Measurements from ENCODE around the gene SLIT3. TPM values are rescaled to one million over a fixed set of nuclear protein-coding genes. Genes with fewer than 3 reads are reported as not detected.

SLIT3 gene
- total RNA-seq, 1 donor from 2014 or later: 3.2 TPM

DNA sequence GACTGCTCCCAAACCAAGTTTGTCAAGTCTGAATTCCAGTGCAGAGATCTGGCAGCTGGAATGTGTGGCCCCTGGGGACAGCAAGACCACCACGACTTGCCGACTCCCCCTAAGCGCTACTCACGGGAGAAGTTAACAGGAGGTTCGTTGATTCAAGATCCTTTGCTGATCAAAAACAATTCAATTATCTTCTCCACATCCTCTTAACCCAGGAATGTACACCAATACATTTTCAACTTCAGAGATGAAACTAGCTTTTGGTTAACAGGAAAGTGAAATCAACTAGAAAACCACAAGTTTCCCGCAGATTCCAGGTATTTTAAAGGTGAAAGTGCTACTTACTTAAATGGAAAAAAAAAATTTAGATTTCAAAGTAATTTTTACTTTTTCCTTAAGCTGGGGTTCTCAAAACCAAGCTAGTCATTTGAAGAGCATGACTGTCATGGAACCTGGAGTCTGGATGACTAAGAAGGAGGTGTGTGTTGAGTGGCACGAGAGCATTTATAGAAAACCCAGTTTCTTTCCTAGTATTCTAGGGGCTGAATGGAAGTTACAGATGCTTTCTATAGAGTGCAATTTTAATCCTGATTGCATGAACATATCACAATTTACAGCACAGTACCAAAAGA is 464.2 kb downstream of the SLIT3 start:
- Mint-ChIP-seq H3K27me3 (ENCODE audit: unreplicated experiment) (peaks cover 6% of the 10 kb centered on the region), H3K4me3 (ENCODE audit: unreplicated experiment) (no peak overlapping the region), H3K36me3 (ENCODE audit: low read depth, unreplicated experiment) (no peaks in the 10 kb centered on the region), H3K4me1 (ENCODE audit: unreplicated experiment) (peaks cover 7% of the 10 kb centered on the region), H3K27ac (ENCODE audit: unreplicated experiment) (no peak overlapping the region), H3K9me3 (ENCODE audit: unreplicated experiment) (no peaks in the 10 kb centered on the region)
- DNase-seq (ENCODE audit: low spot score): no peak
- TF ChIP-seq, protein P1, sequence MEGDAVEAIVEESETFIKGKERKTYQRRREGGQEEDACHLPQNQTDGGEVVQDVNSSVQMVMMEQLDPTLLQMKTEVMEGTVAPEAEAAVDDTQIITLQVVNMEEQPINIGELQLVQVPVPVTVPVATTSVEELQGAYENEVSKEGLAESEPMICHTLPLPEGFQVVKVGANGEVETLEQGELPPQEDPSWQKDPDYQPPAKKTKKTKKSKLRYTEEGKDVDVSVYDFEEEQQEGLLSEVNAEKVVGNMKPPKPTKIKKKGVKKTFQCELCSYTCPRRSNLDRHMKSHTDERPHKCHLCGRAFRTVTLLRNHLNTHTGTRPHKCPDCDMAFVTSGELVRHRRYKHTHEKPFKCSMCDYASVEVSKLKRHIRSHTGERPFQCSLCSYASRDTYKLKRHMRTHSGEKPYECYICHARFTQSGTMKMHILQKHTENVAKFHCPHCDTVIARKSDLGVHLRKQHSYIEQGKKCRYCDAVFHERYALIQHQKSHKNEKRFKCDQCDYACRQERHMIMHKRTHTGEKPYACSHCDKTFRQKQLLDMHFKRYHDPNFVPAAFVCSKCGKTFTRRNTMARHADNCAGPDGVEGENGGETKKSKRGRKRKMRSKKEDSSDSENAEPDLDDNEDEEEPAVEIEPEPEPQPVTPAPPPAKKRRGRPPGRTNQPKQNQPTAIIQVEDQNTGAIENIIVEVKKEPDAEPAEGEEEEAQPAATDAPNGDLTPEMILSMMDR (IDR thresholded peaks at IDR 0.05; ENCODE audit: unreplicated experiment): no peak

DNA sequence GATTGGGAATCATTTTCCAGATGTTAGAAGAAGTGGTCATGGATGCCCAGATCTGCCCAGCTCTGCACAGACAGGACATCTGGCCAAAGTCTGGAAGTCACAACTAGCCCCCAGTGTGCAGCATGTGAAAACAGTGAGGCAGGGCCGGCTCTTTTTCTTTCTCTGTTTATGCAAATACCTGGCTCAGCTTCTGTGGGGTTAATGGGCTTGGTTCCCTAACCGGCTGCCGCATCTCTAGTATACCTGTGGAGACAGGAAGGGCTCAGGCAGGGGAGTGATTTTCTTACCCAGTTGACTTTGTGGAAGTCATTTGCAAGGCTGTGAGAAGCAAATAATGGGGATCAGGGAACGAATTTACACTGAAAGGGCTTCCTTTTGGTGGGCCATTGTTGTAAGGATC is 467.0 kb downstream of the SLIT3 start:
- Mint-ChIP-seq H3K9me3 (ENCODE audit: unreplicated experiment) (no peaks in the 10 kb centered on the region), H3K4me1 (ENCODE audit: unreplicated experiment) (peaks cover 7% of the 10 kb centered on the region), H3K36me3 (ENCODE audit: low read depth, unreplicated experiment) (no peaks in the 10 kb centered on the region), H3K27me3 (ENCODE audit: unreplicated experiment) (peaks cover 9% of the 10 kb centered on the region), H3K4me3 (ENCODE audit: unreplicated experiment) (no peak overlapping the region), H3K27ac (ENCODE audit: unreplicated experiment) (no peak overlapping the region)
- DNase-seq (ENCODE audit: low spot score): no peak
- TF ChIP-seq, protein P1 (IDR thresholded peaks at IDR 0.05; ENCODE audit: unreplicated experiment): no peak

DNA sequence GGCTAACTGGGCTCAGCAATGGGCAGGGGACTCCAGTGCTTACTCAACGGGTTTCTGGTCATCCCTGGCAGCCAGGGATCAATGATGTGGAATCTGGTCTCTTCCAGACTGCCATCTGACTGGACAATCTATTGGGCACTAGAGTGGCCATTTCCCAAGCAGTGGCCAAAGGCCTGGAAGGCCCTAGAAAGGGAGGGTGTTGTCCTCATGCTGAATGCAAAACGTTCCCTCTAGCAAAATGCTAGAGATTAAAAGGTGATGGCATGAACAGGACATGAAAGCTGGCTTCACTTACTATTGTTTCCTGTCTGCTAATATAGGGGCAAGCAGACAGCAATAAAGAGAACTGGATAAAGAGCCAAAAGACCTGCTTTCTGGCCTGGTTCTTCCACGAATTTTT is 467.6 kb downstream of the SLIT3 start:
- no peak overlapping the region for H3K4me3 Mint-ChIP-seq (ENCODE audit: unreplicated experiment)
- peaks cover 7% of the 10 kb centered on the region for H3K4me1 Mint-ChIP-seq (ENCODE audit: unreplicated experiment)
- no peaks in the 10 kb centered on the region for H3K36me3 Mint-ChIP-seq (ENCODE audit: low read depth, unreplicated experiment)
- H3K27ac Mint-ChIP-seq (ENCODE audit: unreplicated experiment): no peak overlapping the region
- H3K9me3 Mint-ChIP-seq (ENCODE audit: unreplicated experiment): no peaks in the 10 kb centered on the region
- no peak for DNase-seq (ENCODE audit: low spot score)
- H3K27me3 Mint-ChIP-seq (ENCODE audit: unreplicated experiment): peaks cover 9% of the 10 kb centered on the region
- TF ChIP-seq, protein P1 (IDR thresholded peaks at IDR 0.05; ENCODE audit: unreplicated experiment): no peak

DNA sequence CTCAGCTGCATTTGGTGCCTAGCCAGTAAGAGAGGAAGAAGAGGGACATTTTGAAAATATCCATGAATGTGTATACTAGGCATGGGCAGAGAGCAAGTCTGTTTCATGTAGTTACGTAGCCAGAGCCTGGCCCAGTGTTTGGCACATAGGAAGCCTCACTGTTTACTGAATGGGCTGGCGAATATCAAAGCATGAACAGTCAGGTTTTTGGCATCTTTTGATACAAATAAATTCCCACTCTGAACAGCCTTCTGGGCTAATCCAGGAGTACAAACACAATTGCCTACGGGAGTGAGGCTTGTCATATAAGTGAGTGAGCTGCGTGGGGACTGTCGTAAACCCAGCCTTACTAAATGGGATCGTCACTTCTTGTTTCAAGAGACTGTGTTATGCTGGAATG is 468.6 kb downstream of the SLIT3 start:
- Mint-ChIP-seq H3K4me3 (ENCODE audit: unreplicated experiment) (no peak overlapping the region), H3K27me3 (ENCODE audit: unreplicated experiment) (peaks cover 9% of the 10 kb centered on the region), H3K27ac (ENCODE audit: unreplicated experiment) (no peak overlapping the region), H3K4me1 (ENCODE audit: unreplicated experiment) (peaks cover 7% of the 10 kb centered on the region), H3K36me3 (ENCODE audit: low read depth, unreplicated experiment) (no peaks in the 10 kb centered on the region), H3K9me3 (ENCODE audit: unreplicated experiment) (no peaks in the 10 kb centered on the region)
- no peak for DNase-seq (ENCODE audit: low spot score)
- TF ChIP-seq, protein P1 (IDR thresholded peaks at IDR 0.05; ENCODE audit: unreplicated experiment): no peak

DNA sequence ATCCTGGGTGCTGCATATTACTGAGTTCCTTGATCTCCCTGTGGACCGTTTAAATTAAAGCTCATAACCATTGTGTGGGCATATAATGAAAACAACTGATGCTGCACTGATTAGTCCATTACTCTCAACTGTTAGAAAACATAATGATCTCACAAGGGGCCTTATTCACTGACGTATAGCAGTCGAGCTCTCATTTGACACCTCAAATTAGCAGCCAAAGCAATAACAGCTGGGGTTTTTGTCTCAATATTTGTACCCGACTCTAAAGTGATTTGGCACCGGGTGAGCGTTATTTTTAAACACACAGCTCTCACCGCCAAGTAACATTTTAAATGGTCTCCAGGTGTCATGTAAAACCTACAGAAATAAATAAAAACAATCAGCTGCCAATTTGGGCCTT is 469.6 kb downstream of the SLIT3 start:
- H3K4me1 Mint-ChIP-seq (ENCODE audit: unreplicated experiment): peaks cover 7% of the 10 kb centered on the region
- H3K27me3 Mint-ChIP-seq (ENCODE audit: unreplicated experiment): peaks cover 7% of the 10 kb centered on the region
- no peak overlapping the region for H3K4me3 Mint-ChIP-seq (ENCODE audit: unreplicated experiment)
- H3K36me3 Mint-ChIP-seq (ENCODE audit: low read depth, unreplicated experiment): no peaks in the 10 kb centered on the region
- TF ChIP-seq, protein P1 (IDR thresholded peaks at IDR 0.05; ENCODE audit: unreplicated experiment): no peak
- DNase-seq (ENCODE audit: low spot score): no peak
- no peak overlapping the region for H3K27ac Mint-ChIP-seq (ENCODE audit: unreplicated experiment)
- no peaks in the 10 kb centered on the region for H3K9me3 Mint-ChIP-seq (ENCODE audit: unreplicated experiment)
